ENCODE data around the gene ARHGEF39. TPM values are rescaled to one million over a fixed set of nuclear protein-coding genes. Genes with fewer than 3 reads are reported as not detected.
"Not testable (repeated sequence)": the region's sequence is repeated elsewhere in the genome, so short reads cannot be mapped to it uniquely, and the experiment has no call there.

The ARHGEF39 gene
- polyA plus RNA-seq, 3 donors: 0.13 to 0.53 (median 0.42) TPM

GRCh38 chr9:35636877-35637246 lies 28.1 kb downstream of the ARHGEF39 start:
- H3K27me3 Mint-ChIP-seq (ENCODE audit: low read depth in 3 of 3); H2AFZ ChIP-seq (ENCODE audit: insufficient read depth, low read depth, low read length, poor library complexity, severe bottlenecking); H3K36me3 Mint-ChIP-seq; H3K9ac ChIP-seq (ENCODE audit: insufficient read depth, low read length, poor library complexity, severe bottlenecking); H3K79me2 ChIP-seq (ENCODE audit: insufficient read depth, low read length); DNase-seq; H3K9me3 ChIP-seq (replicated peaks in 1 of 2; ENCODE audit: control insufficient read depth in 1 of 2, insufficient read depth in 1 of 2, low read length in 2 of 2); intact Hi-C loops (cut with micrococcal nuclease); H3K36me3 ChIP-seq (replicated peaks in 1 of 2; ENCODE audit: control insufficient read depth in 1 of 2, insufficient read depth in 2 of 2, low read length in 2 of 2); H3K9me3 Mint-ChIP-seq; H3K27me3 ChIP-seq (ENCODE audit: control insufficient read depth in 2 of 2, insufficient read depth in 2 of 2, low read length in 2 of 2); H3K4me3 Mint-ChIP-seq; H4K20me1 ChIP-seq (ENCODE audit: insufficient read depth, low read length): not testable (repeated sequence)
- 96% methylated on average over 5 of the region's 6 CpGs for WGBS (ENCODE audit: insufficient coverage)
- Histone ChIP-seq H3K4me1 (ENCODE audit: control insufficient read depth in 1 of 2, insufficient read depth in 2 of 2, low read length in 2 of 2) (peaks cover 80 to 83% of the 10 kb centered on the region in 2 donors), H3K4me3 (replicated peaks in 1 of 3; ENCODE audit: low read depth in 2 of 3, low read length in 3 of 3) (peak overlapping the region in 1 of 3 experiments; percentile 2), H3K4me2 (replicated peaks; ENCODE audit: extremely low read depth, low read length, poor library complexity, severe bottlenecking) (peak overlapping the region; percentile 52), H3K27ac (ENCODE audit: low read depth in 1 of 2, low read length in 2 of 2) (peak overlapping the region; percentile 71 to 90)
- peaks cover 82% of the 10 kb centered on the region for H3K4me1 Mint-ChIP-seq
- H3K27ac Mint-ChIP-seq: peak overlapping the region; percentile 72 to 92 (median 91)

DNA sequence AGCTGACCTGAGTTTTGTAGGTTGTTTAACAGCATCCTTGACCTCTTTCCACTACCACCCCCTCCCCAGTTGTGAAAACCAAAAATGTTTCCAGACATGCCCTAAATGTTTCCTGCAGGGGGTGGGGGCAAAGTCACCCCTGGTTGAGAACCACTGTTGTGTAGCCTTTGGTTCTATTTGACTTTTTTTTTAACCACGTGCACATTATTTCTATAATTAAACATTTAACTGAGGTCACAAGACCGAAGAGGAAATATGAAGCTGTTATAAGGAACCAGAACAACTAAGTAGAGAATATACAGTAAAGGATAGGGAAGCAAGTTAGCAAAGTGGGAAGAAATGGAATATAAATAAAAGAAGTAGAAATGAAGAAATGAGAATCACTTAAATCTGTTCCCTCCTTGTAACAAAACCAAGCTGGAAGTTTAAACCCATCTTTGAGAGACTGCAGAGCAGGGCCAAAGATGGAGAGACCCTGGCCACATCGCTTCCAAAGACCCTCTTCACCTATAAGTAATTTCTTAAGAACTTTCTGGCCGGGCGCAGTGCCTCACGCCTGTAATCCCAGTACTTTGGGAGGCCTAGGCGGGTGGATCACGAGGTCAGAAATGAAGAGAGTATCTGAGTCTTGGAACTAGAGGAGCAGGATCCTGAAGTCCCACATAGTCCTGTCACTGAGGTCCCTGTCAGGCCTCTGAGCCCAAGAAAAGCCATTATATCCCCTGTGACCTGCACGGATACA lies 28.7 kb downstream of the ARHGEF39 start:
- DNase-seq: peak in 1 of 3 donors; percentile 50
- peaks cover 0 to 6% (median 3%) of the 10 kb centered on the region in 7 donors for H3K9me3 Mint-ChIP-seq
- Histone ChIP-seq H3K9me3 (replicated peaks in 1 of 2; ENCODE audit: control insufficient read depth in 1 of 2, insufficient read depth in 1 of 2, low read length in 2 of 2) (no peaks in the 10 kb centered on the region), H3K27me3 (ENCODE audit: control insufficient read depth in 2 of 2, insufficient read depth in 2 of 2, low read length in 2 of 2) (no peaks in the 10 kb centered on the region), H2AFZ (ENCODE audit: insufficient read depth, low read depth, low read length, poor library complexity, severe bottlenecking) (no peak overlapping the region), H3K79me2 (ENCODE audit: insufficient read depth, low read length) (no peaks in the 10 kb centered on the region), H3K4me1 (ENCODE audit: control insufficient read depth in 1 of 2, insufficient read depth in 2 of 2, low read length in 2 of 2) (peaks cover 74 to 77% of the 10 kb centered on the region in 2 donors), H3K9ac (ENCODE audit: insufficient read depth, low read length, poor library complexity, severe bottlenecking) (no peak overlapping the region), H3K27ac (ENCODE audit: low read depth in 1 of 2, low read length in 2 of 2) (peak overlapping the region; percentile 71 to 90), H3K4me3 (replicated peaks in 1 of 3; ENCODE audit: low read depth in 2 of 3, low read length in 3 of 3) (peak overlapping the region in 1 of 3 experiments; percentile 2), H3K36me3 (replicated peaks in 1 of 2; ENCODE audit: control insufficient read depth in 1 of 2, insufficient read depth in 2 of 2, low read length in 2 of 2) (no peaks in the 10 kb centered on the region), H3K4me2 (replicated peaks; ENCODE audit: extremely low read depth, low read length, poor library complexity, severe bottlenecking) (peak overlapping the region; percentile 52), H4K20me1 (ENCODE audit: insufficient read depth, low read length) (no peaks in the 10 kb centered on the region)
- TF ChIP-seq, protein P1, sequence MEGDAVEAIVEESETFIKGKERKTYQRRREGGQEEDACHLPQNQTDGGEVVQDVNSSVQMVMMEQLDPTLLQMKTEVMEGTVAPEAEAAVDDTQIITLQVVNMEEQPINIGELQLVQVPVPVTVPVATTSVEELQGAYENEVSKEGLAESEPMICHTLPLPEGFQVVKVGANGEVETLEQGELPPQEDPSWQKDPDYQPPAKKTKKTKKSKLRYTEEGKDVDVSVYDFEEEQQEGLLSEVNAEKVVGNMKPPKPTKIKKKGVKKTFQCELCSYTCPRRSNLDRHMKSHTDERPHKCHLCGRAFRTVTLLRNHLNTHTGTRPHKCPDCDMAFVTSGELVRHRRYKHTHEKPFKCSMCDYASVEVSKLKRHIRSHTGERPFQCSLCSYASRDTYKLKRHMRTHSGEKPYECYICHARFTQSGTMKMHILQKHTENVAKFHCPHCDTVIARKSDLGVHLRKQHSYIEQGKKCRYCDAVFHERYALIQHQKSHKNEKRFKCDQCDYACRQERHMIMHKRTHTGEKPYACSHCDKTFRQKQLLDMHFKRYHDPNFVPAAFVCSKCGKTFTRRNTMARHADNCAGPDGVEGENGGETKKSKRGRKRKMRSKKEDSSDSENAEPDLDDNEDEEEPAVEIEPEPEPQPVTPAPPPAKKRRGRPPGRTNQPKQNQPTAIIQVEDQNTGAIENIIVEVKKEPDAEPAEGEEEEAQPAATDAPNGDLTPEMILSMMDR (IDR thresholded peaks at IDR 0.05): no peak
- peak overlapping the region; percentile 72 to 92 (median 91) for H3K27ac Mint-ChIP-seq
- H3K4me3 Mint-ChIP-seq: peak overlapping the region in 1 of 2 donors; percentile 53
- intact Hi-C loops (cut with micrococcal nuclease): no loop called here
- H3K36me3 Mint-ChIP-seq: peaks cover 9% of the 10 kb centered on the region in 2 donors
- H3K4me1 Mint-ChIP-seq: peaks cover 76% of the 10 kb centered on the region
- H3K27me3 Mint-ChIP-seq (ENCODE audit: low read depth in 3 of 3): peaks cover 0 to 2% (median 0%) of the 10 kb centered on the region in 3 donors
- WGBS (ENCODE audit: insufficient coverage): 78% methylated on average over 6 of the region's 9 CpGs
